ENCODE measurements around the gene CHST7.

- TF ChIP-seq CTCF (IDR thresholded peaks at IDR 0.05), result no peak
- TF ChIP-seq POLR2A (IDR thresholded peaks at IDR 0.05), result no peak
Observed at GRCh38 chrX:46584736-46585135, 11.2 kb downstream of the CHST7 start.
